NCI-H2196 (cell line): ENCODE results near the gene CPT2.
A peak's percentile ranks its signal among the peaks of the same experiment; 100 is the strongest.

Source experiments
- DNase-seq: peaks from one replicate; lab custom pipeline; 2025; ENCODE audit not compliant: unreplicated experiment; lab: John Stamatoyannopoulos, UW

The CPT2 gene

GRCh38 chr1:53196485-53197290 lies at the start of gene CPT2:
TSS of gene CPT2 (plus strand) at chr1:53196824. CDS start at chr1:53196944, 120 bp downstream.
- peak; percentile 96 for DNase-seq

GRCh38 chr1:53147174-53147573 lies 49.5 kb upstream of the CPT2 start:
- DNase-seq: no peak

GRCh38 chr1:53148123-53148522 lies 48.5 kb upstream of the CPT2 start:
- DNase-seq: no peak

- no peak for DNase-seq
Observed at GRCh38 chr1:53153752-53154151, 42.9 kb upstream of the CPT2 start.

GRCh38 chr1:53154859-53155438 lies 41.7 kb upstream of the CPT2 start:
- no peak for DNase-seq

- no peak for DNase-seq
Observed at GRCh38 chr1:53155534-53155933, 41.1 kb upstream of the CPT2 start.

- DNase-seq: no peak
Observed at GRCh38 chr1:53155945-53156344, 40.7 kb upstream of the CPT2 start.

GRCh38 chr1:53156783-53157182 lies 39.8 kb upstream of the CPT2 start:
- no peak for DNase-seq

GRCh38 chr1:53158900-53159299 lies 37.7 kb upstream of the CPT2 start:
- DNase-seq: no peak

GRCh38 chr1:53160924-53161378 lies 35.7 kb upstream of the CPT2 start:
- no peak for DNase-seq

GRCh38 chr1:53162621-53163020 lies 34.0 kb upstream of the CPT2 start:
- DNase-seq: no peak

- no peak for DNase-seq
Observed at GRCh38 chr1:53163291-53163768, 33.3 kb upstream of the CPT2 start.

GRCh38 chr1:53165408-53165961 lies 31.1 kb upstream of the CPT2 start:
- DNase-seq: no peak

- no peak for DNase-seq
Observed at GRCh38 chr1:53166366-53166765, 30.3 kb upstream of the CPT2 start.

- no peak for DNase-seq
Observed at GRCh38 chr1:53166912-53167311, 29.7 kb upstream of the CPT2 start.

GRCh38 chr1:53172426-53173128 lies 24.0 kb upstream of the CPT2 start:
- DNase-seq: peak; percentile 30

GRCh38 chr1:53174971-53175913 lies 21.4 kb upstream of the CPT2 start:
- no peak for DNase-seq

GRCh38 chr1:53176452-53177208 lies 20.0 kb upstream of the CPT2 start:
- peak; percentile 81 for DNase-seq

GRCh38 chr1:53180226-53180625 lies 16.4 kb upstream of the CPT2 start:
- no peak for DNase-seq

GRCh38 chr1:53180951-53181350 lies 15.7 kb upstream of the CPT2 start:
- no peak for DNase-seq
